Breast epithelium (tissue), 4 donors: ENCODE measurements around the gene UBA7. TPM values are rescaled to one million over a fixed set of nuclear protein-coding genes. Genes with fewer than 3 reads are reported as not detected.

Experiments used
- DNase-seq, 2 donors: peaks; one replicate each; pipeline ENCODE4 v3.0.0-alpha.2; 2019; ENCODE audit warnings: low spot score in 2 of 2
- H3K27ac ChIP-seq, 2 donors: fragments of 200-600 bp; sonication (generic) in 1 of 2; one replicate each; pipeline ENCODE4 v1.5.1; 2016 to 2019; ENCODE audit warnings: mild to moderate bottlenecking in 1 of 2
- H3K27me3 ChIP-seq, 2 donors: fragments of 200-600 bp; sonication (generic) in 1 of 2; one replicate each; pipeline versions ENCODE4 v1.5.1 to v1.6.0; 2017 to 2019; ENCODE audit warnings: control low read depth in 1 of 2, mild to moderate bottlenecking in 1 of 2
- H3K36me3 ChIP-seq: fragments of 200-600 bp; one replicate; pipeline ENCODE4 v1.5.1; 2019
- H3K4me1 ChIP-seq, 2 donors: fragments of 200-600 bp; sonication (generic); one replicate each; pipeline ENCODE4 v1.5.1; 2016 to 2019; ENCODE audit warnings: control low read depth in 1 of 2
- H3K4me3 ChIP-seq, 3 donors: fragments of 200-600 bp; sonication (generic); 1 replicate in 2 of 3; 2 replicates in 1 of 3; pipeline ENCODE4 v1.5.1; 2016 to 2019; ENCODE audit warnings: mild to moderate bottlenecking in 3 of 3, moderate library complexity in 2 of 3
- H3K9me3 ChIP-seq, 2 donors: fragments of 200-600 bp; sonication (generic) in 1 of 2; one replicate each; pipeline ENCODE4 v1.5.1; 2016 to 2019; ENCODE audit warnings: control low read depth in 1 of 2
- CTCF ChIP-seq, 3 donors: fragments of 450-650 bp; IDR thresholded peaks; one replicate each; pipeline ENCODE4 v1.5.1; 2016 to 2017; ENCODE audit warnings: antibody characterized with exemption in 3 of 3, mild to moderate bottlenecking in 3 of 3, moderate library complexity in 3 of 3
- POLR2A ChIP-seq: fragments of 450-650 bp; IDR thresholded peaks from one replicate; pipeline ENCODE4 v1.6.1; 2016; ENCODE audit warnings: antibody characterized with exemption, mild to moderate bottlenecking, moderate library complexity
- POLR2AphosphoS5 ChIP-seq, 3 donors: sonication (generic); formaldehyde crosslinking; IDR thresholded peaks; one replicate each; pipeline ENCODE4 v1.6.1; 2017; ENCODE audit warnings: antibody characterized with exemption in 3 of 3
- intact Hi-C: fragments of 100-400 bp; cut with DNase I; formaldehyde crosslinking; loops from one replicate; pipeline ENCODE4 v1.15.1; 2023; ENCODE audit warnings: low total_unique reads
- total RNA-seq, 3 donors: library from RNA; depleted of rRNA; stranded (reverse); fragments of >200 nt; gene quantifications; one replicate each; pipeline ENCODE4 v1.1.0, GENCODE V29; 2016

UBA7 gene
- total RNA-seq, 3 donors from 2014 or later, result 26.4 to 77.4 (median 50.5) TPM

GRCh38 chr3:49812916-49813496 is 747 bp downstream of the UBA7 start:
- DNase-seq, result no peak
- no peaks in the 10 kb centered on the region for H3K9me3 ChIP-seq
- H3K27me3 ChIP-seq, result no peaks in the 10 kb centered on the region
- TF ChIP-seq POLR2AphosphoS5 (IDR thresholded peaks at IDR 0.05) (no peak), CTCF (IDR thresholded peaks at IDR 0.05) (no peak), POLR2A (no peak)
- peaks cover 5% of the 10 kb centered on the region for H3K36me3 ChIP-seq
- peak overlapping the region; percentile 83 to 84 for H3K27ac ChIP-seq
- peak overlapping the region; percentile 47 to 72 (median 56) for H3K4me3 ChIP-seq
- intact Hi-C loops, result no loop called here
- H3K4me1 ChIP-seq, result peaks cover 0 to 14% of the 10 kb centered on the region in 2 donors

GRCh38 chr3:49807431-49808114 is 6.2 kb downstream of the UBA7 start:
- H3K4me3 ChIP-seq, result no peak overlapping the region
- TF ChIP-seq POLR2AphosphoS5 (IDR thresholded peaks at IDR 0.05), result no peak
- no peak for TF ChIP-seq POLR2A
- no peak for TF ChIP-seq CTCF (IDR thresholded peaks at IDR 0.05)
- H3K4me1 ChIP-seq, result peaks cover 18 to 33% of the 10 kb centered on the region in 2 donors
- H3K27ac ChIP-seq, result peak overlapping the region; percentile 19 to 97
- H3K27me3 ChIP-seq, result no peaks in the 10 kb centered on the region
- no peaks in the 10 kb centered on the region for H3K9me3 ChIP-seq
- H3K36me3 ChIP-seq, result peaks cover 5% of the 10 kb centered on the region
- intact Hi-C loops, result loop anchor here (5.0 kb wide), 1 partner anchor 35 kb away; no protein-coding TSS in a partner anchor
- no peak for DNase-seq

GRCh38 chr3:49806850-49807249 is 6.9 kb downstream of the UBA7 start:
- intact Hi-C loops, result loop anchor here (5.0 kb wide), 1 partner anchor 35 kb away; no protein-coding TSS in a partner anchor

GRCh38 chr3:49805897-49806701 is 7.7 kb downstream of the UBA7 start:
- peak overlapping the region; percentile 90 to 97 for H3K27ac ChIP-seq
- intact Hi-C loops, result loop anchor here (5.0 kb wide), 1 partner anchor 36 kb away; no protein-coding TSS in a partner anchor
- peaks cover 18 to 29% of the 10 kb centered on the region in 2 donors for H3K4me1 ChIP-seq
- H3K27me3 ChIP-seq, result no peaks in the 10 kb centered on the region
- TF ChIP-seq CTCF (IDR thresholded peaks at IDR 0.05) (no peak), POLR2AphosphoS5 (IDR thresholded peaks at IDR 0.05) (no peak), POLR2A (no peak)
- no peaks in the 10 kb centered on the region for H3K9me3 ChIP-seq
- H3K36me3 ChIP-seq, result peaks cover 5% of the 10 kb centered on the region
- no peak for DNase-seq
- peak overlapping the region in 1 of 3 donors; percentile 51 for H3K4me3 ChIP-seq

More at GRCh38 chr3:49806850-49807249, 6.9 kb downstream of the UBA7 start:
- peaks cover 5% of the 10 kb centered on the region for H3K36me3 ChIP-seq
- DNase-seq, result no peak
- no peak overlapping the region for H3K4me3 ChIP-seq
- H3K27me3 ChIP-seq, result no peaks in the 10 kb centered on the region
- H3K27ac ChIP-seq, result peak overlapping the region; percentile 90 to 97
- peaks cover 18 to 29% of the 10 kb centered on the region in 2 donors for H3K4me1 ChIP-seq
- no peaks in the 10 kb centered on the region for H3K9me3 ChIP-seq
- TF ChIP-seq POLR2A (no peak), POLR2AphosphoS5 (IDR thresholded peaks at IDR 0.05) (no peak)

GRCh38 chr3:49805367-49805782 is 8.4 kb downstream of the UBA7 start:
- peak overlapping the region; percentile 90 to 97 for H3K27ac ChIP-seq
- peak; percentile 56 to 89 (median 87) for TF ChIP-seq POLR2AphosphoS5 (IDR thresholded peaks at IDR 0.05)
- no peak for TF ChIP-seq CTCF (IDR thresholded peaks at IDR 0.05)
- H3K36me3 ChIP-seq, result peaks cover 5% of the 10 kb centered on the region
- no peaks in the 10 kb centered on the region for H3K27me3 ChIP-seq
- DNase-seq, result peak; percentile 66 to 74
- intact Hi-C loops, result loop anchor here (5.0 kb wide), 1 partner anchor 37 kb away; no protein-coding TSS in a partner anchor
- H3K4me3 ChIP-seq, result peak overlapping the region in 1 of 3 donors; percentile 51
- no peaks in the 10 kb centered on the region for H3K9me3 ChIP-seq
- peaks cover 18 to 29% of the 10 kb centered on the region in 2 donors for H3K4me1 ChIP-seq
